GM18508 (cell line): ENCODE data around the gene SPAG9.

Source experiments
- ATAC-seq: cut with Tn5 transposase; IDR thresholded peaks from one replicate; pipeline ENCODE4 v1.9.1; 2021; ENCODE audit warnings: moderate number of reproducible peaks; ENCODE audit not compliant: insufficient read depth, unreplicated experiment

Gene SPAG9

GRCh38 chr17:51046514-51047384 is 73.9 kb downstream of the SPAG9 start:
- no peak for ATAC-seq

DNA sequence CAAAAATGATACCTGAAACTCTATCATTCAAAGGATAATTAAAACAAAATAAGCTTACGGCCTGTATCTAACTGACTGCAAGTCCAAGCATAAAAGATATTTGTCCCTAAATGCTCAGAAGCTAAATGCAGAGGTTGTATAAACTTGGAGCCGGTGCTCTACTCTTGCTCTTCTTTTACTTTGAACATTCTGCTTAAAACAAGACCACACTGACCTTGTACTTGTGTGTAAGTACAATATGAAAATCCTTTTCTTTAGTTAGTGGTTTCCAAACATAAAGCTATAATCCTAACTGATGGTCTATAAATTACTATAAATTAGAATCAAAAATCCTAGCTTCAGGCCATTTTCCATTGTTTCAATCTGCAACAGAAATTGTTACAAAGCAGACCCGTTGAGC is 74.6 kb downstream of the SPAG9 start:
- no peak for ATAC-seq

DNA sequence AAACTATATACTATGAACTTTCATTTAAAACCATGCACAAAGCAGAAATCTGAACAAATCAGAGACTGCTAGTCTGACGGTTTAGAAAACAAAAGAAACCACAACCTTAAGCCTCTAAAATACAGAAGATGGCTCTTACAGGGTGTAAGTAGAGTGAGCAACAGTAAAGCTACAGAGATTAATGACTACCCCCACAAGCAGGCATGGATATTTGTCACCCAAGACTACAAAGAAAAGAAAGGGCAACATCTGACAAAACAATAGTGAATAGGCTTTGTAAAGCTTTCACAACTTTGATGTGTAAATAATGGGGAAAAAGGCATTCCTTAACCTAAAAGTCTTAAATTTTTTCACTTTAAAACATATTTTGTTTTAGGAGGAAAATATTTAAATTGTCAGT is 75.0 kb downstream of the SPAG9 start:
- no peak for ATAC-seq

DNA sequence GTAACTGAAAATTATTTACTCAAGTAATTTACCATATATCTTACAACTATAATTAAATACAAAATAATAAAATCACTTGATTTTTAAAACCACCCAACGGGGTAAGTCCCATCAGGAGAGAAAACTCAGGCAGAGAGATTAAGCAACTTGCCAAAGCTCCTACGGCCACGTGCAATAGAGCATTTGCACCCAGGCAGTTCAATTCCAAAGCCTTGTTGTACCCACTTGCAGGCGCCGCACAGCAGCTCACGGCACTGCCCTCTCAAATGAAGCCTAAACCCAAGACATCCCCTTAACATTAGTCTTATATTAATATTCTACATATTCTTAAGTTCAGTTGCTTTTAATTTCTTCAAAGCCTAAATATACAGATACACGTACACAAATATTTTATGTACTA is 75.7 kb downstream of the SPAG9 start:
- no peak for ATAC-seq

DNA sequence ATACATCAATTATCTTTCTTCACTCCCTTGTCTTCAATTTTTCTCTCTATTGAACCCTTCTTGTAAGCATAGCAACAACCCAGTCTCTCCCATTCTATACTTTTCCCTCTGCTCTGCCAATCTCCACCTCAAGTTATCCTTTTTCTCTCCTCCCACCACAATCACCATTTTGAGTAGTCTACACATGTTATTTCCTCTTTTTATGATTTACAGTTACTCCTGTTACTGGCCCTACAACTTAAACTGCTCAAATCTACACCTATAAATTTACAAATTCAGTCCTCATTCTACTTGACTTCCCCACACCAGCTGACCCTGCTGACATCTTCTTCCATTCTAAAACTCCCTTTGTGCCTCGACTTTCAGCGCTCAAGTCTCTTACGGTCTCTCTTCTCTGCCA is 84.6 kb downstream of the SPAG9 start:
- no peak for ATAC-seq

- no peak for ATAC-seq
These were observed 85.2 kb downstream of the SPAG9 start for GRCh38 chr17:51035431-51035830.

DNA sequence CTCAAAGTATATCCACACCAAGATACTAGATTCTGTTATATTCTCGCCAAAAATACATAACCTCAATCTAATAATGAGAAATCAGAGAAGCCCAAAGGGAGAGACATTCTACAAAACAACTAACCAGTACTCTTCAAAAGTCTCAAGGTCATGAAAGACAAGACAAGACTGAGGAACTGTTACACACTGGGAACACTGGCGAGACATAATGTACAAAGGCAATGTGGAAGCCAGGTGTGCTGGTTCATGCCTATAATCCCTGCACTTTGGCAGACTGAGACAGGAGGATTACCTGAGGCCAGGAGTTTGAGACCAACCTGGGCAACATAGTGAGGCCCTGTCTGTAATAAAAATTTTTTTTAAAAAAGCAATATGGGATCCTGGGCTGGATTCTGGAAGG is 85.9 kb downstream of the SPAG9 start:
- ATAC-seq, result no peak

DNA sequence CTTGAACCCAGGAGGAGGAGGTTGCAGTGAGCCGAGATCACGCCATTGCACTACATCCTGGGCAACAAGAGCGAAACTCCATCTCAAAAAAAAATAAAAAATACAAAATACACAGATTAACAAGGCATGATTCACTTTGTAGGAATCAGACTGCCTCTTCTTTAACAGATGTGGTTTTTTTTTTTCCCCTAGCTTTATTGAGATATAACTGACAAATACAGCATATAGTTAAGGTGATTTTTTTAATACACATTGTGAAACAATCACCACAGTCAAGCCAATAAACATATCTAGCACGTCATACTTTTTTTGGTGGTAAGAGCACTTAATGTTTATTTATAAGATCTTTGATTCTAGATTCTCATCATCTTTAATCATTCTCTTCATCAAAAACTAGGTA is 87.8 kb downstream of the SPAG9 start:
- no peak for ATAC-seq

DNA sequence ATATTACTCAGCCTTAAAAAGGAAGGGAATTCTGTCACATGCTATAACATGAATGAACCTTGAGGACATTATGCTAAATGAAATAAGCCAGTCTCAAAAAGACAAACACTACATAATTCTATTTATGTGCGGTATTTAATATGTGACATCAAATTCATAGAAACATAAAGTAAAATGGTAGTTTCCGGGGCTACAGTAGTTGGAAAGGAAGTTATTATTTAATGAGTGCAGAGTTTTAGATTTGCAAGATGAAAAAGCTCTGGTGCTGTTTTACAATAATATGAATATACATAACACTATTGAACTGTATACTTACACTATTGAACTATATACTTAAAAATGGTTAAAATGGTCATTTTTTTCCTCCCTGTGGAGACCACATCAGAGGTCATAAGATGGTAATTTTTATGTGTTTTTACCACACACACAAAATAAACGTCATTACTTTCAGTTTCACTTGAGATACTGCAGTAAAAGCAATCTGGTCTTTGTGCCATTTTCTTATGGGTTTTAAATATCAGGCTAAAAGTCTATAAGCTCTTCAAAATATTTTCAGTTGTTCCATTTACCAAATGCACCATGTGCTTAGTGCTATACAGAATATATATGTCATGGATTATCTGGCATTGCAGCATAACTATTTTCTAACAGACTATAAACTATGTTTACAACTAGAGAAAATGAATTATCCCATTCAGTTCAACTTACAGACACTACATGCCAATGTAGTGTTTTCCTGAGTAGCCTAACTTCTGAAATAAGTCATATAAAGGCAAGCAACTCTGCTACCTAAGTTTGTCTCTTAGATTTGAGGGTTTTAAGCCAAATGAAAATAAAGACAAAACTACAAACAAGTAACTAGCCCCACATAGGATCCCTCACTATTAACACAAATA is 90.9 kb downstream of the SPAG9 start:
- ATAC-seq, result no peak

- no peak for ATAC-seq
These were observed 91.5 kb downstream of the SPAG9 start for GRCh38 chr17:51029142-51029541.

- ATAC-seq, result no peak
These were observed 92.3 kb downstream of the SPAG9 start for GRCh38 chr17:51028176-51028863.

DNA sequence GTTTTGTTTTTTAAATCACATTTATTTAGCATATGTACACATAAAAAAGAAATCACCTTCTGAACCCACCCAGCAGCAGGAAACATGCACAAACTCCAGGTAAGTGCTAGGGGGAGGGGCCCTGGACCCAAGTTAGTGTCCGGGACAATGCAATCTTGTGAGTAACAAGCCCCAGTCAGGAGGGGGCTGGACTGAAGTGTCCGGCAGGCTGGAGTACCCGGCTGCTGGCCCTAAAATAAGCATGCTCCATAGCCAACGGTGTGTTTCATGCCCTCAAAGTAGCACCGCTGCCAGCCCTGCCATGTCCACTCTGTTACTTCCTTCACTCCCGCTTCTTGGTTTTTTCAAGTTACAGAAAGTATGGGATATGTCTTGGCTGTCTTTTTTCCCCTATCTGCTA is 102.1 kb downstream of the SPAG9 start:
- ATAC-seq, result no peak

GRCh38 chr17:51017270-51017669 is 103.4 kb downstream of the SPAG9 start:
- no peak for ATAC-seq

GRCh38 chr17:51016099-51016498 is 104.6 kb downstream of the SPAG9 start:
- no peak for ATAC-seq

DNA sequence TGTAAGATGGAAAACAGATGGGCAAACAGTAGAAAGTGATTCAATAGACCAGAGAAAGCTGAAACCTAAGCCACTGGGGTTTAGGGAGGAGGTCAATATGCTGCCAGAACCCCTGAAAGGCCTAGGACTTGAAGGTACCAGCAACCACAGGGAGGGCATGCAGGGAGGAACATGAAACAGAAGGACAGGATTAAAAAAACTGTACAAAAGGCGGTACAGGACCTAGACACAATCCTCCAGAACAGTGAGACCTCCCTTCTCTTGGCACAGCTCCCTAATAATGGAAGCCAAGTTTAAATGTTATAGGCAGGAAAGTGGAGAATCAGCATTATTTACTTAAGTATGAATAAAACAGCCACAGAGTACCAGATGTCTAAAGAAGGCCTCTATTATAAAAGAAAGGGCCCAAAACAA is 105.5 kb downstream of the SPAG9 start:
- no peak for ATAC-seq

- ATAC-seq, result no peak
These were observed 106.5 kb downstream of the SPAG9 start for GRCh38 chr17:51014129-51014528.

DNA sequence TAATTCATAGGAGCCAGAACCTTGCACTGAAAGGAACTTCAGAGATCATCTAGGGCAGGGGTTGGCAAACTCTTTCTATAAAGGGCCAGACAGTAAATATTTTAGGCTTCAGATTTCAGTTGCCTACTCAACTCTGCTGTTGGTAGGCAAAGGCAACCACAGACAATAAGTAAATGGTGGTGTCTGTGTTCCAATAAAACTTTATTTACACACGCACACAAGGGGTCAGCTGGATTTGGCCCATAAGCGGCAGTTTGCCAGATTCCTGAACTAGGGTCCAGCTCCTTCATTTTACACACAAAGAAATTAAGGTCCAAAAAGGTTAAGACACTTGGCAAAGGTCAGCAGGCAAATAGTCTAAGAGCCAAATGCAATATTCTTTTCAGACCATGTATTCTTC is 107.3 kb downstream of the SPAG9 start:
- ATAC-seq, result no peak

- no peak for ATAC-seq
These were observed 108.1 kb downstream of the SPAG9 start for GRCh38 chr17:51012538-51012937.

DNA sequence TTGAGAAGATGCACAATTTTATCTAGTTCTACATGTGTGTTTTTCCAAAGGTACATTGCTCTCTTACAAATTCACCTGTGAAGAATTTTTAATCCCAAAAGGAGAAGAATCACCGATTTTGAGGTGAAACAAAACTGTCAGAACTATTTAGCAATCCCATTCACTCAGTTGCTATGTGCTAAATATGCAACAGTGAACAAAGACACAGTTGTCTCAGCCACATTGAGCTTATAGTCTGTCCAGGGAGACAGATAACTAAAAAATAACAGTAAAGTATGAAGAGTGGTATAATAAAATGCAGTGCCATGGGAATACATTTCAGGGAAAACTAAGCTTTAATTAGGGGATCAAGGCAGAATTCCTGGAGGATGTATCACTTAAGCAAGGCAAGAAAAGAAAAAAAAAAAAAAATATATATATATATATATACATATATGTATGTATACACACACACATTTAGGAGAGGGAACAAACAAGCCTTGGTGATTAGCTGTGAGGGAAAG is 110.4 kb downstream of the SPAG9 start:
- ATAC-seq, result no peak

DNA sequence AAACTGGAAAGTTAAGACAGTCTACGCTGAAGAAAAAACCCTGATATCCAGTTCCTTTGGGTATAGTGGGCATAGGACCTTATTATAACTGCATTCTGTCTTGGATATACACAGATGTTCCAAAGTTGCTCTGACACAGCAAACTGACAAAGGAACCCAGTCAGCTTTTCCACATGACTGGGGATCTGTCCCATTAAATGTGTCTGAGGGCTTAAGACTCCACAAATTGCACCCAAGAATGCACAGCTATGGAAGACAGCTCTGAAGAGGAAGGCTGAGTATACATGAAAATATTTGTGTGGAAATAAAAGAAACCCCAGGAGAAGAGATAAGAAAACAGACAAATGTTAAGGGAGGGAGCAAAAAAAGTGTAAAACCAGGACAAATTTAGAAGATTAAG is 114.1 kb downstream of the SPAG9 start:
- ATAC-seq, result no peak

DNA sequence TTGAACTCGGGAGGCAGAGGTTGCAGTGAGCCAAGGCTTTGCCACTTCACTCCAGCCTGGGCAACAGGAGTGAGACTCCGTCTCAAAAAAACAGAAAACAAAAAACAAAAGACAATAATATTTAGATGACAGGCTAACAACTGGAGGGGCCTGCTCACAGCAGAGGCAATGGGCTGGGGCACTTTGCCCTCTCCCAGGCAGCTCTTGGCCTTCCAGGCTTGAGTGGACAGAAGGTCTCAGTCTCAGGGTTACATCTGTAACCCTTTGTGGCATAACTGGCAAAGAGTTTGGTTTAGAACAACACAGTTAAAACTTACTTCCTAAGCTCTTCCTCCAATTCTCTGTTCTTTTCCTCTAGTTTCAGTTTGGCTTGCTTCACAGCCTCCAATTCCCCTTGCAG is 114.9 kb downstream of the SPAG9 start:
- no peak for ATAC-seq
